Thyroid gland (tissue), 4 donors: ENCODE results near the gene OVOL1.

ENCODE experiments used
- POLR2A ChIP-seq, 2 donors: fragments of 450-650 bp; IDR thresholded peaks; one replicate each; pipeline ENCODE4 v1.6.1; 2017; ENCODE audit warnings: antibody characterized with exemption in 2 of 2, mild to moderate bottlenecking in 2 of 2, moderate library complexity in 1 of 2
- TF ChIP-seq, protein P1 (sequence below), 6 experiments: fragments of 200-600 bp in 3 of 6; fragments of 450-650 bp in 3 of 6; sonication (generic) in 3 of 6; IDR thresholded peaks; one replicate each; pipeline ENCODE4 v1.5.1; 2016 to 2019; ENCODE audit warnings: antibody characterized with exemption in 6 of 6, mild to moderate bottlenecking in 2 of 6, inconsistent platforms in 1 of 6, moderate library complexity in 1 of 6

DNA sequence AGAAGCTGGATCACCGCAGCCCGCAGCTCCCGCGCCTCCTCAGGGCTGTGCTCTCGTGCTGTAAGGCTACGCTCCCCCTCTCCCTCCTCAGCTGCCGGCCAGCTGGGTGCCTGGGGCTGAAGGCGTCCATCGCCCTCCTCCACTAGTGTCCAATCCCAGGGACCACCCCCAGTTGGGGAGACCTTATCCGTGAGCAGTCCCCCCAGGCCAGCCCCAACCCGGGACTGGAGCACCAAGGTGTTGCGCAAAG is 7.3 kb upstream of the OVOL1 start:
- TF ChIP-seq, protein P1, sequence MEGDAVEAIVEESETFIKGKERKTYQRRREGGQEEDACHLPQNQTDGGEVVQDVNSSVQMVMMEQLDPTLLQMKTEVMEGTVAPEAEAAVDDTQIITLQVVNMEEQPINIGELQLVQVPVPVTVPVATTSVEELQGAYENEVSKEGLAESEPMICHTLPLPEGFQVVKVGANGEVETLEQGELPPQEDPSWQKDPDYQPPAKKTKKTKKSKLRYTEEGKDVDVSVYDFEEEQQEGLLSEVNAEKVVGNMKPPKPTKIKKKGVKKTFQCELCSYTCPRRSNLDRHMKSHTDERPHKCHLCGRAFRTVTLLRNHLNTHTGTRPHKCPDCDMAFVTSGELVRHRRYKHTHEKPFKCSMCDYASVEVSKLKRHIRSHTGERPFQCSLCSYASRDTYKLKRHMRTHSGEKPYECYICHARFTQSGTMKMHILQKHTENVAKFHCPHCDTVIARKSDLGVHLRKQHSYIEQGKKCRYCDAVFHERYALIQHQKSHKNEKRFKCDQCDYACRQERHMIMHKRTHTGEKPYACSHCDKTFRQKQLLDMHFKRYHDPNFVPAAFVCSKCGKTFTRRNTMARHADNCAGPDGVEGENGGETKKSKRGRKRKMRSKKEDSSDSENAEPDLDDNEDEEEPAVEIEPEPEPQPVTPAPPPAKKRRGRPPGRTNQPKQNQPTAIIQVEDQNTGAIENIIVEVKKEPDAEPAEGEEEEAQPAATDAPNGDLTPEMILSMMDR (IDR thresholded peaks at IDR 0.05), result no peak
- no peak for TF ChIP-seq POLR2A (IDR thresholded peaks at IDR 0.05)
